GM18499 (cell line): Measurements from ENCODE around the gene CCL22.

Experiments used
- ATAC-seq: cut with Tn5 transposase; IDR thresholded peaks from one replicate; pipeline ENCODE4 v1.9.1; 2021; ENCODE audit warnings: moderate number of reproducible peaks; ENCODE audit not compliant: insufficient read depth, unreplicated experiment

Gene CCL22

DNA sequence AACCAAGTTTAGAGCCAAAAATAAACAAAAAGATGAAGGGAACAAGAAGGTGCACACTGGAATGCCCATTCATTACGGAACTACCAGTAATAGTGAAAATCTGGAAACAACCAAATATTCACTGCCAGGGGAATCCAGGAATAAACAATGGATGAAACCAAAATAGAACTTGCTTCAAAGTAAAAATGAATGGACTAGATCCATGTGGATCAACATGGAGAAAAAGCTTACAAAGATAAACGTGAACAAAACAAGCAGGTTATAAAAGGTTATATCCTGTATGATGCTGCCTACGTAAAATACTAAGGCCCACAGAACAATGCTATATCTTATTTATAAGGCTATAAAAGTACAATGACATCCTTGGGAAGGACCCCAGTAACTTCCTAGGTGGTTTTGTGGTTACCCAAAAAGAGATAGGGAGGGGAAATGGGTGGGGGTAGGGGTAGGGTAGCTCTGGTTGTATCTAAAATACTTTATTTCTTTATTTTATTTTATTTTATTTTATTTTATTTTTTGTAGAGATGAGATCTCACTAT, 12.8 kb upstream of the CCL22 start:
- no peak for ATAC-seq

DNA sequence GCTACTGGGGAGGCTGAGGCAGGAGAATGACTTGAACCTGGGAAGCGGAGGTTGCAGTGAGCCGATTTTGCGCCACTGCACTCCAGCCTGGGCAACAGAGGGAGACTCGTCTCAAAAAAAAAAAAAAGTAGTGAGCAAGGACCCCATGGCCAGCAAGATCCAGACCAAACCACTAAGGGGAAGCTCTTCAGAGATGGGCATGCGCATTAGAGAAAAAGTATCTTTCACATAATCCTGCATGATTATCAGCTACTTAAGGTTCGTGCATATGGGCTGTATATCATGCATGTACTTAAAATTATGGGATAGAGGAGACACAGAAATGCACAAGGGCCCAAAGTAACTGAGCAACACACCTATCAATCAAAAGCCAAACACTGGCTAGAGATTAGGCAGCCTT, 10.7 kb upstream of the CCL22 start:
- no peak for ATAC-seq

DNA sequence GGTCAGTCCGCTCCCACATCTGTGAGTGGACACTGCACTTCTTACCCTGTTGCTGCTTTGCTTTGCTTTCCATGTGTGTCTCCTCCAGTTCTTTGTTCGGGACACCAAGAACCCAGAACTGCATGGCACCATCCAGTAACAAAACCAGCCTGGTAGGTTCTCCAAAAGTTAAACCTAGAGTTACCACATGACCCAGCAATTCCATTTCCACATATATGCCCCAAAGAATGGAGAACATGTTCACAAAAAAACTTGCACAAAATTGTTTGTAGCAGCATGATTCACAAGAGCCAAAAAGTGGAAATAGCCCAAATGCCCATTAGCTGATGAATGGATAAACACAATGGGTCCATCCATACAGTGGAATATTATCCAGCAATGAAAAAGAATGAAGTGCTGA, 10.3 kb upstream of the CCL22 start:
- ATAC-seq: no peak

DNA sequence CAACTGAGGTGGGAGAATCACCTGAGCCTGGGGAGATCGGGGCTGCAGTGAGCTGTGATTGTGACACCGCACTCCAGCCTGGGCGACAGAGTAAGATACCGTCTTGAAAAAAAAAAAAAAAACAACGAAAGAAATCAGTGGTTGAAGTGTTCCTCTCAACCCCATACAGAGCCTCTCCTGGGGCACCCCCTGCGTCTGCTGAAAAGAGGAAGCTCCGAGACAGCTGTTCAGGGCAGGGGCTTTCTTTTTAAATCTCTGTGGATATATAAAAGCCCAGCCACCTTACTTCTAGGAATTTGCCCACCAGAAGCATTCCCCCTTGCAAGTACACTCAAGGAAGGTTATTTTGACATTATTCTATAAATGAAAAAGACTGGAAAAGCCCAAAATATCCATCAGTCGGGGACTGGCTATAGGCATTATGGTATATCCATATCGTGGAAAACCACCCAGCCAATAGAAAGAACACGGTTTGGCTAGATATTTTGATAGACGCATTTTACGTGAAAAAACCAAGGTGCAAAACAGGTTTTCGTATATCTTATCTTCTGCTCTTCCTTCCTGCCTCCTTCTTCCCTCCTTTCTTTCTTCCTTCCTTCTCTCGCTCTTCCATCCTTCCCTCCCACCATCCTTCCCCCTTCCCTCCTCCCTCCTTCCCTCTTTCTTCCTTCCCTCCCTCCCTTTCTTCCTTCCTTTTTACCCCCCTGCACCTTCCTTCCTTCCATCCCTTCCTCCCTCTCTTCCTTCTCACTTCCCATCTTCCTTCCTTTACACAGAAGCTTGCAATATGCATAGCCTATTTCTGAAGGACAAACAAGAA, 9.2 kb upstream of the CCL22 start:
- ATAC-seq: peak; percentile 85

DNA sequence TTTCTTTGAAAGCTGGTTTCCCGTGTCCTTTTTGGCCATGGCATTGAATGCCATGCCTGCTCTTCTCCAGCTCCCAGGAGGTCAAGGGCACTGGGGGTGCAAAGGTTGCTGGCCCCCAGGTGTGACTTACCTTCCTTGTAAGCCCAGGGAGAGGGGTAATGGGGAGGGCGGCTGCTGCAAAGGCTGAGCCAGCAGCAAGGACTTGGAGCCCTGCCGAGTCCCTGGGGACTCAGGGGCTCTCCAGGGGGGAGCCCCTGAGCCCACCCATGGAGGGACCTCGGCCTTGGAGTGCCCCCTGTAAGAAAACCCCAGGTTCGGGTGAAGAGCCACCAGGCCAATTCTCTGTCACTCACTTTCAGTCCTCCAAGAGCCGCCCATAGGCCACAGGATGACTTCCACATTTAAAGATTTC, 5.9 kb upstream of the CCL22 start:
- no peak for ATAC-seq

DNA sequence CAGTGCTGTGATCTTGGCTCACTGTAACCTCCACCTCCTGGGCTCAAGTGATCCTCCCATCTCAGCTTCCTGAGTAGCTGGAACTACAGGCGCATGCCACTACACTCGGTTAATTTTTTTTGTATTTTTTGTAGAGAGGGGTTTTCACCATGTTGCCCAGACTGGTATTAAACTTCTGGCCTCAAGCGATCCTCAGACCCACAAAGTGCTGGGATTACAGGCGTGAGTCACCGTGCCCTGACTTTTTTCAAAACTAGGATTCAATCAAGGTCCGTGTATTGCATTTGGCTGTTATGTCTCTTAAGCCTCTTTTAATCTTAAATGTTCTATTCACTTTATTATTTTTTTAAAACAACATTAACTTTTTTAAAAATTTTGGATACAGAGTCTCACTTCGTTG, 4.3 kb upstream of the CCL22 start:
- ATAC-seq: no peak

DNA sequence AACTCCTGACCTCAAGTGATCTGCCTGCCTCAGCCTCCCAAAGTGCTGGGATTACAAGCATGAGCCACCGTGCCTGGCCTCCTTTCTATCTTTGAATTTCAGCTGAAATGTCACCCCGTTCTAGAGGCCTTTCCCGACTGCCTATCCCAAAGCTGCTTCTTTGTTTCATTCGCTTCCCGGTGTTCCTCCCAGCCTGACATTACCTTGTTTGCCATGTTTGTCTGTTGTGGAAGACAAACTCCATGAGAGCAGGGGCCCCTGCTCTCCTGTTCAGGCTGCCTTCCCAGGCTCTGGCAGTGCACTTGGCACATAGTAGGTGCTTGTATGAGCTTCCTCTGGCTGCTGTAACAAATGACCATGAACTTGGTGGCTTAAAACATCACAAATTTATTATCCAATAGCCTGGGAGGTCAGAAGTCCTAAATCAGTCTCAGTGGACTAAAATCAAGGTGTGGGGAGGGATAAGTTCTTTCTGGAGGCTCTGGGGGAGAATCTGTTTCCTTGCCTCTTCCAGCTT, 2.6 kb upstream of the CCL22 start:
- ATAC-seq: no peak

DNA sequence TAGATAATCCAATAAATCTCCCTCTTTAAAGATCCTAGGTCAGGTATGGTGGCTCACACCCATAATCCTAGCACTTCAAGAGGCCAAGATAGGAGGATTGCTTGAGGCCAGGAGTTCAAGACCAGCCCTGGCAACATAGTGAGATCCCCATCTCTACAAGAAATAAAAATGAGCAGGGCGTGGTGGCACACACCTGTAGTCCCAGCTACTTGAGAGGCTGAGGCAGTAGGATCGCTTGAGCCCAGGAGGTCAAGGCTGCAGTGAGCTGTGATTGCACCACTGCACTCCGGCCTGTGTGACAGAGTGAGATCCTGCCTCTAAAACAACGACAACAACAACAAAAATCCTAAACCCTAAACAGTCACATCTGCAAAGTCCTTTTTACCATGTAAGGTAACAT, 2.0 kb upstream of the CCL22 start:
- no peak for ATAC-seq

DNA sequence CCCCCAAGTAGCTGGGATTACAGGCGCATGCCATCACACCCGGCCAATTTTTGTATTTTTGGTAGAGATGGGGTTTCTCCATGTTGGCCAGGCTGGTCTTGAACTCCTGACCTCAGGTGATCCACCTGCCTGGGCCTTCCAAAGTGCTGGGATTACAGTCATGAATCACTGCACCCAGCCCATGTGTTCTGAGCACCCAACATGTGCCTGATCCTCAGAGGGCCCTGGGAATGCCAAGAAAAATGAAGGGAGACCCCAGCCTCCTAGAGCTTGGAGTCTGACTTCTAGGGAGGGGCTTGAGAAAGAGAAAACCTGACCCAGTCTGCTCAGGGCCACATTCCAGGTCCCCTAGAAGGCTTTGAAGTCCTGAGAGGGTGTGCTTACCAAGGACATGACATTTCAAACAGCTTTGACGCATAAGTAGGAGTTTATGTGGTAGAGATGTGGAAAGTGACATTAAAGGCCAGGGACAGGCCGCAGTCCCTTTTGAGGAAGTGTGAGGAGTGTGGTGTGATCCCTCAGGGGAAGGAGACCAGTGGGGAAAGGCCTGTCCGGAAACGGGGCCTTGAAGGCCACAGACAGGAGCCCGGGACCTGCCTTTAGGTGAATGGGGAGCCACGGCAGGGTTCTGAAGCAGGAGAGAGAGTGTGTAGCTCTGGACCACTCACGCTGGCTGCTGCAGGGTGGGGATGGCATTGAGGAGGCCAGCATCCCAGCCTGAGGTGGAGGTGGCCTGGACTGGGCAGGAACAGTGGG, 1.1 kb upstream of the CCL22 start:
- ATAC-seq: no peak

DNA sequence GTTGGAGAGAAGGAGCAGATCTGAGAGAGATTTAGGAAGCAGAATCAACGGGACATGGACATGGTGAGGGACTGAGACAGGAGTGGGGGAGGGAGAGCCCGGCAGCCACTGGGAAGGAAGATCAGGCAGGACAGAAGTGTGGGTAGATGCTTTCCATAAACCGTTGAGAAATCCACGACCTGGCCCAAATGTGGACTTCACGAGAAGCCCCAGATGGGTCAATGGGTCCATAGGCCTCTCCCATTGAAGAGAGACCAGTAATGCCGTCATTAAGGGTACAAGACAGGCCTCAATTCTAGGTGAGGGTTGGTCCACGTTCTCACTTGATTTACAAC, 530 bp upstream of the CCL22 start:
- ATAC-seq: no peak

DNA sequence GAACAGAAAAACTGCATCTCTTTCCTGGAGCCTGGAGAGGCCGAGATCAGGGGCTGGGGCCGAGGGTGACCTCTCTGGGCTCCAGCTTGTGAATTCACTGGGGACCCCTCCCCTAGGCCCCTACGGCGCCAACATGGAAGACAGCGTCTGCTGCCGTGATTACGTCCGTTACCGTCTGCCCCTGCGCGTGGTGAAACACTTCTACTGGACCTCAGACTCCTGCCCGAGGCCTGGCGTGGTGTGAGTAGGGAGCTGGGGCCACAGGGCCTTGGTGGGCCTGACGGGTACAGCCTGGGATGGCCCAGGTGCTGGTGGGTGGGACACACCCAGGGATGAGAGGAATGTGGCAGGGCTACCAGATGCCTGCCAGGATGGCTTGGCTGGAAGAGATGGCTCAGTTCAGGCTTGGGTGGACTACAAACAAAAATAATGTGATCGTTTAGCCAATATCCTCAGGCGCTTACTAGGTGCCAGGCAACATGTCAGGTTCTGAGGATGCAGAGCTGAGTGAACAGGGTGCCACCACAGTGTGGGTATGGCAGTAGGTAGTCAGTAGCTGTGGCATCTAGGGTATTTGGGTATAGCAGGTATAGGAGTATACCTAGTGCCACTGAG, 1.8 kb downstream of the CCL22 start:
- ATAC-seq: no peak

DNA sequence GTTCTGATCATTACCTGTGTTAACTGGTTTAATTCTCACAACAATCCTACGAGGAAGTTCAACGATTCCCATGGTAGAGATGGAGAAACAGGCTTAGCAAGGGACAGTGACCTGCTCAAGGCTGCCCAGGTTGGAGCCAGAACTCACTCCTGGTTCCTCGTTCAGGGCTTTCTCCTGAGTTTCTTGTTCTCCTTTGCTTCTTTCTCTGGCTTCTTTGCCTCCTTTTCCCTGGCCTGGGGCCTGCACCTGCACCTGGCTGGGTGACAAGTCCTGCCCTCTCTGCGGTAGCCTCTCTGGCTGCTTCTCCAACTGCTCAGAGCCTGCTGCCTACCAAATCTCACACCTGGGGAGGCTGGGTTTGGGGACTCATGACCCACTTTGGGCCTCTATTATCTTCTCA, 2.8 kb downstream of the CCL22 start:
- ATAC-seq: no peak

DNA sequence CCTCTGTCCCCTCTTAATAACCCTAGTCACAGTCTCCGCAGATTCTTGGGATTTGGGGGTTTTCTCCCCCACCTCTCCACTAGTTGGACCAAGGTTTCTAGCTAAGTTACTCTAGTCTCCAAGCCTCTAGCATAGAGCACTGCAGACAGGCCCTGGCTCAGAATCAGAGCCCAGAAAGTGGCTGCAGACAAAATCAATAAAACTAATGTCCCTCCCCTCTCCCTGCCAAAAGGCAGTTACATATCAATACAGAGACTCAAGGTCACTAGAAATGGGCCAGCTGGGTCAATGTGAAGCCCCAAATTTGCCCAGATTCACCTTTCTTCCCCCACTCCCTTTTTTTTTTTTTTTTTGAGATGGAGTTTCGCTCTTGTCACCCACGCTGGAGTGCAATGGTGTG, 5.6 kb downstream of the CCL22 start:
- ATAC-seq: no peak

DNA sequence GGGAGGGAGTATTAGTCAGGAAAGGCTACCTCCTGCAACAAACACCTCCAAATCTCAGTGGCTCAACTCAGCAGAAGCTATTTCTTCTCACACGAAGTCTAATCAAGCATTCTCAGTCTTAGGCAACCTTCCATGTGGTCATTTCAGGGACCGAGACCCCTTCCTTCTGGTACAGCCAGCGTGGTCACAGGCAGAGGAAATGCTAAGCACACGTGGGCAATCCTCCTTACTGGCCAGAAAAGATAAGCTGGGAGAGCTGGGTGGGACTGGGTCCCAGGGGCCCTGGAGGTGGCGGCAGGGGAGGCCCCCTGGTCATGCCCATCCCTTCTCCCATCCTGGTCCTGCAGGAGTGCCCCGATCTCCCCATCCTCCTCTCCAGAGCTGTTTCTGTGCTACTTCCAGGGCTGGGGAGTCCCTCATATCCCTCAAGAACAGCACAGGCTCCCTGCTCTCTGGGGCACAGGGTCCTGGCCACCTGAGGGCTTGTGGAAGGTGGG, 8.0 kb downstream of the CCL22 start:
- no peak for ATAC-seq

DNA sequence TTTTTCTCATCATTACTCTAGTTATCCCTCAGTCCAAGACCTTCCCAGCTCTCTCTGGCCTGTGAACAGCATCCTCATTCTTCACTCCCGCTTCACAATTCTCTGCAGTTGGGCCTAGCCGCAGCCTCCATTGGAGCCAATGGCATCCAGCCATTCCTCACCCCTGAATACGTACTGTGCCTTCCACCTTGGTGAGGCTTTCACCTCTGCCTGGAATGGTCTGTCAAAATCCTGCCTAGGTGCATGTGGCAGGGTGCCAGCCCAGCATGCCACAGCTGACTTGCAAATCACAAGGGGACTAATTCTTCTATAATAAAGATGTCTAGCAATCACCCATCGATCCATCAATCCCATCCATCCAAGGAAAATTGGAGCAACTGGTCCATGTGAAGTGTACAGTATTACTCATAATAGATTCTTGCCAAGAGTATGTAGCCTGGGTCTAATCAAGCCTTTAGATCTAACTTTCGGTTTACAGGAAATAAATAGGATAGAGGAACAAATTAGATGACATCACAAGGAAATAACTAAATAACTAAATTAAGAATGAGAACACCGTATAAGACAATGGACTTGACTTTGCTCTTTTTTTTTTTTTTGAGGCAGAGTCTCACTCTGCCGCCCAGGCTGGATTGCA, 8.7 kb downstream of the CCL22 start:
- no peak for ATAC-seq

DNA sequence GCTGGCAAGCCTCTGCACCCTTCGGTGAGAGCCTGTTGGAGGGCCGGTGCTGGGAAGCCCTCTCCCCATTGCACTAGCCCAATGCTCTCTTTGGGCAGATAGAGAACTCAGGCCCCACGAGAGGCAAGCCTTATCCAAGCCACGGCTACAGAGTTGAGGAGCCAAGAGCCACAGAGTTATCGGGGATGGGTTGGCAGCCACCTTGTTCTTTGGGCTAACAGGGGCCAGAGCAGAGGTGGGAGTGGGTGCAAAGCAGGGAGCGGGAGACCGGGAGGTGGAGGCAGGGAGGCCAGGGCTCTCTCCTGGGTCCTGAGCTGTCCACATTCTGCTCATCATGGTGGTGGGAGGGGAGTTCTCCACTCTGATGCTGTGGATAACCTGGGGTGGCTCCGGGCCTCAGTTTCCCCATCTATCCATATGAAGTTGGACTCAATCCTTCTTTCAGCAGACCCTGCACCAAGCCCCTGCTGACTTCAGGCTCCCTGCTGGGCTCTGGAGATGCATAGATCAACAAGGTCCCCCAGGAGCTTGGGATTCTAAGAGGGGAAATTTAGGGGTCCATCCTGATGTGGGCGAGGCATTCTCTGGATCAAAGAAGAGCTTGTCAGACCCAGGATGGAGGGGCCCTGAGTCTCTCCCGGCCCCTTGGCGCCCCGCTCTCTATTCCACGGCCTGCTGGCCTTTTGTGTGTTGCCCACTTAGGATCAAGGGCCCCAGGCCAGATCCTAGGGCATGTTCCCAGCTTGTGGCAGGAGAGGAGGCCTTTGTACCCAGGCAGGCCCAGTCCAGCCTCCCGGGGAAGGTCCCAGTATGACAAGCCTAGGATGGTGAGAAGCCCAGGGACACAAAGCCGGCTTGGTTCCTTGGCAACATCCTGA, 13.2 kb downstream of the CCL22 start:
- ATAC-seq: no peak

DNA sequence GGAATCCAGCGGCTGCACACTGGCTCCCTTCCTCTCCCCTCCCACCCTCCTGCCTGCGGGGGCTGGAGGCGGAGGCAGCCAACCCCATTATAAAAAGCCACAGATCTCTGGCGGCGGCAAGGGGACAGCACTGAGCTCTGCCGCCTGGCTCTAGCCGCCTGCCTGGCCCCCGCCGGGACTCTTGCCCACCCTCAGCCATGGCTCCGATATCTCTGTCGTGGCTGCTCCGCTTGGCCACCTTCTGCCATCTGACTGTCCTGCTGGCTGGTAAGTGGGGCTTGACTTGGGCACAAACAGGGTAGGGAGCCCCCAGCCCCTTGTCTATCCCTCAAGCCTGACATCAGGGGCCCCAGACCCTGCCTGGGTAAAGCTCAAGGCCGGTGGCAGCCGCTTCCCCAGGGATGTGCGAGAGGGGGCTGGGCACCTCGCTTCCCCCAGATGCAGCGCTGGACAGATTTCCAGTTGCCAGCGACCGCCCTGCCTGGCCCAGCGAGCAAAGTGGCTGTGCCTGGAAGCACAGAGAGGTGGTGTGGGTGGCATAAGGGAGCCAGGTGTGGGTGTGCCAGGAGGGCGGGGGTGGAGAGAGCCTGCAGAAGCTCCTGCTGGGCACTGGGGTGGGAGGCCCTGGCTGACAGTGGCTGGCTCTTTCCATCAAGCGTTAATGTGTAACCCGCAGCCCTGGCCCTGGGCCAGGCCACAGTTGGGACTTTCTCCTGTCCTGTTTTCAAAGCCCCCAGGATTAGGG, 14.0 kb downstream of the CCL22 start, which contains the start of gene CX3CL1:
Gene CX3CL1 (plus strand): TSS at position 119 of the 745 bp plus-strand sequence. CDS start 79 bp downstream, at position 198.
- ATAC-seq: no peak

DNA sequence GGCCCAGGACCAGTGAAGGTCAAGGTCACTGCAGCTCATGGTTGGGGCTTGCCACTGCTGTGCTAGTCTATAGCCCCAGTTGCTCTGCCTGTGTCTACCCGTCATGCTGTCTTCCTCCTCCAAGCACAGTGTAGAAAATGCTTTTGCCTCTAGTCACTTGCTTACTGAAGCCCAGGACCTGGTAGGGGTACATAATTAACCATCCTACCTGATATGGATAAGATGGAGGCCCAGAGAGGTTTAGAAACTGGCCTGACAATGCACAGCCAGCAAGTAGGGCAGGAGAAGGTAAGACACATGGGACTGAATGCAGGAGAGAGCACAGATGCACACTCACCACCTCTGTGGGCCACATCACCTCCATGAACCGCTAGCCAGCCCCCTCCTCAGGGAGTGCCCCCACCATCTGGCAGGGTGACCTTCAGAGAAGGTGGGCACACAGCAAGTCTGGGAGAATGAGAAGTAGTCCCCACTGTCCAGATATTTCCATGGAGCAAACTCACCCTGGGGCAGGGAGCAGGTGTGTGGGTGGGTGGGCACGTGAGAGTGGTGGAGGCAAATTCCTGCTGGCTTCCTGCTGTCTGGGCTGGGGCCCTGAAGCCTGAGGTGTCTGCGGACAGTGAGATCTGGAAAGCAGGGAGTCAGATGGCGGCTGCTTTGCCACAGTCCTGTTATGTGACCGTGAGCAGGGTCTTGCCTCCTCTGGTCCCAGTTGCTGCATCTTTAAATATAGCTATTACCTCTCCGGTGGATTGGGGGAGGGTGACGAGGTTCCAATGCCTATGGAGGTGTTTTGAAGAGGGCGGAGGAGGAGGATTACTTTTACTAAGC, 14.7 kb downstream of the CCL22 start:
- ATAC-seq: no peak
